K562 (cell line): ENCODE measurements around the gene IRF2BP1. TPM values are rescaled to one million over a fixed set of nuclear protein-coding genes. Genes with fewer than 3 reads are reported as not detected.

Experiments used
- CHD1 ChIP-seq: fragments of 200-600 bp; sonication (generic); IDR thresholded peaks from one replicate; pipeline ENCODE4 v1.6.1; 2012; ENCODE audit warnings: mild to moderate bottlenecking, moderate library complexity, low read length, inconsistent platforms
- ETV6 ChIP-seq, 3 experiments: fragments of 150-350 bp in 1 of 3; sonication (generic) in 1 of 3; formaldehyde crosslinking in 1 of 3; IDR thresholded peaks; 2 replicates each; pipeline versions ENCODE4 v1.6.1 to v1.8.0; 2014 to 2022; ENCODE audit warnings: borderline replicate concordance in 2 of 3, low read depth in 2 of 3, antibody characterized with exemption in 1 of 3, low read length in 1 of 3, mild to moderate bottlenecking in 1 of 3, missing genetic modification reagents in 1 of 3
- HDGF ChIP-seq: fragments of 450-650 bp; IDR thresholded peaks from 2 replicates; pipeline ENCODE4 v1.6.1; 2016
- JUNB ChIP-seq: fragments of 450-650 bp; formaldehyde crosslinking; conservative IDR thresholded peaks from 2 replicates; pipeline ENCODE4 v1.4.0; 2020; ENCODE audit warnings: mild to moderate bottlenecking
- NELFE ChIP-seq: IDR thresholded peaks from 2 replicates; pipeline ENCODE4 v1.6.1; 2011; ENCODE audit warnings: mild to moderate bottlenecking; ENCODE audit not compliant: insufficient read depth, insufficient read length
- RBM15 ChIP-seq: fragments of 200-400 bp; formaldehyde crosslinking; IDR thresholded peaks from 2 replicates; pipeline ENCODE4 v1.6.1; 2018; ENCODE audit warnings: mild to moderate bottlenecking, low read length, moderate library complexity; ENCODE audit not compliant: insufficient read depth
- SMAD1 ChIP-seq: fragments of 150-350 bp; IDR thresholded peaks from 2 replicates; pipeline ENCODE4 v1.6.1; 2014; ENCODE audit warnings: low read length, low read depth; ENCODE audit not compliant: partially characterized antibody
- SREBF1 ChIP-seq: fragments of 150-350 bp; IDR thresholded peaks from 2 replicates; pipeline ENCODE4 v1.6.1; 2014; ENCODE audit warnings: antibody characterized with exemption, low read depth, low read length, borderline replicate concordance
- ZBTB8A ChIP-seq: fragments of 450-650 bp; IDR thresholded peaks from 2 replicates; pipeline ENCODE4 v1.6.1; 2018; ENCODE audit warnings: mild to moderate bottlenecking, moderate library complexity; ENCODE audit not compliant: partially characterized antibody
- ZNF217 ChIP-seq: sonication (generic); formaldehyde crosslinking; IDR thresholded peaks from 2 replicates; pipeline ENCODE4 v1.8.0; 2022; ENCODE audit warnings: mild to moderate bottlenecking, missing genetic modification reagents
- ZNF3 ChIP-seq: fragments of 250-450 bp; sonication (Bioruptor Pico); IDR thresholded peaks from 2 replicates; pipeline ENCODE4 v1.5.0; 2021; ENCODE audit warnings: mild to moderate bottlenecking, moderate library complexity
- polyA plus RNA-seq, 8 experiments: library from polyadenylated mRNA; depleted of rRNA in 4 of 8; stranded (reverse) in 5 of 8; unstranded in 3 of 8; fragments of >200 nt; fragmentation: Nextera tagmentation in 2 of 8; fragmentation: Illumina TruSeq in 1 of 8; extraction: Ambion mirVana in 2 of 8; extraction: Trizol in 1 of 8; gene quantifications; 2 replicates each; pipeline versions ENCODE4 v1.2.1 to v1.2.3, GENCODE V29; 2011 to 2014; ENCODE audit warnings: inconsistent platforms in 1 of 8, missing spikeins in 1 of 8
- total RNA-seq, 7 experiments: library from RNA; depleted of rRNA in 6 of 7; stranded (reverse); fragments of >200 nt in 6 of 7; fragmentation: Illumina TruSeq in 2 of 7; extraction: Trizol in 2 of 7; gene quantifications; 2 replicates each; pipeline versions ENCODE4 v1.2.1 to v1.2.3, GENCODE V29; 2011 to 2021; ENCODE audit warnings: low replicate concordance in 1 of 7
- TF ChIP-seq, protein P1 (sequence below): fragments of 450-650 bp; IDR thresholded peaks from 2 replicates; pipeline ENCODE4 v1.6.1; 2016; ENCODE audit warnings: low read depth
- TF ChIP-seq, protein P2 (sequence below): fragments of 250-450 bp; sonication (Bioruptor Pico); IDR thresholded peaks from 2 replicates; pipeline ENCODE4 v1.5.0; 2021; ENCODE audit warnings: mild to moderate bottlenecking, moderate library complexity
- TF ChIP-seq, protein P3 (sequence below): IDR thresholded peaks from 2 replicates; pipeline ENCODE4 v1.6.1; 2014; ENCODE audit warnings: antibody characterized with exemption

The IRF2BP1 gene
- total and polyA plus RNA-seq, 9 of the 15 experiments (the other 6 are each of a cell fraction or from before 2014, with no cell fraction given): 0.61 to 35.9 (median 3.5) TPM

DNA sequence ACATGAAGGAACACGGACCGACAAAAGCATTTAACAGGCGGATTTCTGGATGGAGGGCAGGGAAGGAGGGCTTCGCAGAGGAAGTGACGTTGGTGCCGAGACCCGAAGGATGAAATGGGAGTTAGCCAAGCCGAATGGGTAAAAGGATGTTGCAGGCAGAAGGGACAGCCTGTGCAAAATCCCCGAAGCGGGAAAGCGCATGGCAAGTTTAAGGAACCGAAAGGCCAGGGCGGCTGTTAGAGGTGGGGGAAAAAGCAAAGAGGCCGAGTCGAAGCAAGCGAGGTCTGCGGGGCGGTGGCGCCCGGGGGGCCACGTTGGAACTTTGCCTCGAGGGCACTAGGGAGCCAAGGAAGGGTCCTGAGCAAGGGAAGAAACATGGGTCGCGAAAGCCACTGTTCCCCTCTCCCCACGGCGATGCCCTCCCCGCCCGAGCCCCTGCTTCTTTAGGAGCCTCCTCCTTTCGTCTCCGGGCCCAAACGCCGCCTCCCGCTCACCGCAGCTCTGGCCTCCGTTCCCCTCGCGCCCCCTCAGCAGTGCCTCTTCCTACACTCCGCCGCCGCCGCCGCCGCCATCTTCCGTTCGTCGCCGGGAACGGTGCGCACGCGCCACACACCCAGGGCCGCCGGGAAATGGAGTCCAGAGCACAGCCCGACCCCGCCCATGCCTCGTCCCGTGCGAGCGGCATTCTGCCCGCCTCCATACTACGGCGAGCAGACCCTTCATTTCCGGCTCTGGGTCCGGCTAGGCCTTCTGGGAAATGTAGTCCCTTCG is 23.2 kb downstream of the IRF2BP1 start, which contains the start of gene SYMPK (continued):
- TF ChIP-seq, protein P1, sequence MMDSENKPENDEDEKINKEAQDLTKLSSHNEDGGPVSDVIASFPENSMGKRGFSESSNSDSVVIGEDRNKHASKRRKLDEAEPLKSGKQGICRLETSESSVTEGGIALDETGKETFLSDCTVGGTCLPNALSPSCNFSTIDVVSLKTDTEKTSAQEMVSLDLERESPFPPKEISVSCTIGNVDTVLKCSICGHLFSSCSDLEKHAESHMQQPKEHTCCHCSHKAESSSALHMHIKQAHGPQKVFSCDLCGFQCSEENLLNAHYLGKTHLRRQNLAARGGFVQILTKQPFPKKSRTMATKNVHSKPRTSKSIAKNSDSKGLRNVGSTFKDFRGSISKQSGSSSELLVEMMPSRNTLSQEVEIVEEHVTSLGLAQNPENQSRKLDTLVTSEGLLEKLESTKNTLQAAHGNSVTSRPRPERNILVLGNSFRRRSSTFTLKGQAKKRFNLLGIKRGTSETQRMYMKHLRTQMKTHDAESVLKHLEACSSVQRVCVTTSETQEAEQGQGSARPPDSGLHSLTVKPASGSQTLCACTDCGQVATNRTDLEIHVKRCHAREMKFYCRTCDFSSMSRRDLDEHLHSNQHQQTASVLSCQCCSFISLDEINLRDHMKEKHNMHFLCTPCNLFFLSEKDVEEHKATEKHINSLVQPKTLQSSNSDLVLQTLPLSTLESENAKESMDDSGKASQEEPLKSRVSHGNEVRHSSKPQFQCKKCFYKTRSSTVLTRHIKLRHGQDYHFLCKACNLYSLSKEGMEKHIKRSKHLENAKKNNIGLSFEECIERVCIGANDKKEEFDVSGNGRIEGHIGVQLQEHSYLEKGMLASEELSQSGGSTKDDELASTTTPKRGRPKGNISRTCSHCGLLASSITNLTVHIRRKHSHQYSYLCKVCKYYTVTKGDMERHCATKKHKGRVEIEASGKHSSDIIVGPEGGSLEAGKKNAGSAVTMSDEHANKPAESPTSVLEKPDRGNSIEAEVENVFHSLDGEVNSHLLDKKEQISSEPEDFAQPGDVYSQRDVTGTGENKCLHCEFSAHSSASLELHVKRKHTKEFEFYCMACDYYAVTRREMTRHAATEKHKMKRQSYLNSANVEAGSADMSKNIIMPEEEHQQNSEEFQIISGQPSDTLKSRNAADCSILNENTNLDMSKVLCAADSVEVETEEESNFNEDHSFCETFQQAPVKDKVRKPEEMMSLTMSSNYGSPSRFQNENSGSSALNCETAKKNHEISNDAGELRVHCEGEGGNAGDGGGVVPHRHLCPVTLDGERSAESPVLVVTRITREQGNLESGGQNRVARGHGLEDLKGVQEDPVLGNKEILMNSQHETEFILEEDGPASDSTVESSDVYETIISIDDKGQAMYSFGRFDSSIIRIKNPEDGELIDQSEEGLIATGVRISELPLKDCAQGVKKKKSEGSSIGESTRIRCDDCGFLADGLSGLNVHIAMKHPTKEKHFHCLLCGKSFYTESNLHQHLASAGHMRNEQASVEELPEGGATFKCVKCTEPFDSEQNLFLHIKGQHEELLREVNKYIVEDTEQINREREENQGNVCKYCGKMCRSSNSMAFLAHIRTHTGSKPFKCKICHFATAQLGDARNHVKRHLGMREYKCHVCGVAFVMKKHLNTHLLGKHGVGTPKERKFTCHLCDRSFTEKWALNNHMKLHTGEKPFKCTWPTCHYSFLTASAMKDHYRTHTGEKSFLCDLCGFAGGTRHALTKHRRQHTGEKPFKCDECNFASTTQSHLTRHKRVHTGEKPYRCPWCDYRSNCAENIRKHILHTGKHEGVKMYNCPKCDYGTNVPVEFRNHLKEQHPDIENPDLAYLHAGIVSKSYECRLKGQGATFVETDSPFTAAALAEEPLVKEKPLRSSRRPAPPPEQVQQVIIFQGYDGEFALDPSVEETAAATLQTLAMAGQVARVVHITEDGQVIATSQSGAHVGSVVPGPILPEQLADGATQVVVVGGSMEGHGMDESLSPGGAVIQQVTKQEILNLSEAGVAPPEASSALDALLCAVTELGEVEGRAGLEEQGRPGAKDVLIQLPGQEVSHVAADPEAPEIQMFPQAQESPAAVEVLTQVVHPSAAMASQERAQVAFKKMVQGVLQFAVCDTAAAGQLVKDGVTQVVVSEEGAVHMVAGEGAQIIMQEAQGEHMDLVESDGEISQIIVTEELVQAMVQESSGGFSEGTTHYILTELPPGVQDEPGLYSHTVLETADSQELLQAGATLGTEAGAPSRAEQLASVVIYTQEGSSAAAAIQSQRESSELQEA: peak; percentile 88
- peak; percentile 69; the same call in 1 of the 2 replicates for TF ChIP-seq SREBF1
- TF ChIP-seq ZBTB8A: no peak
- no peak for TF ChIP-seq ETV6 (IDR thresholded peaks at IDR 0.05; ENCODE audit: borderline replicate concordance in 1 of 2, low read depth in 2 of 2, low read length in 1 of 2)
- no peak for TF ChIP-seq ETV6 (CRISPR knock-in tag; IDR thresholded peaks at IDR 0.05; ENCODE audit: borderline replicate concordance)
- no peak for TF ChIP-seq RBM15
- no peak for TF ChIP-seq ZNF217 (CRISPR knock-in tag)
- 0 out of 2 replicates have a peak, but pooled peaks have one; percentile 66 for TF ChIP-seq HDGF
- TF ChIP-seq ZNF3 (CRISPR knock-in tag): no peak
- TF ChIP-seq, protein P2, sequence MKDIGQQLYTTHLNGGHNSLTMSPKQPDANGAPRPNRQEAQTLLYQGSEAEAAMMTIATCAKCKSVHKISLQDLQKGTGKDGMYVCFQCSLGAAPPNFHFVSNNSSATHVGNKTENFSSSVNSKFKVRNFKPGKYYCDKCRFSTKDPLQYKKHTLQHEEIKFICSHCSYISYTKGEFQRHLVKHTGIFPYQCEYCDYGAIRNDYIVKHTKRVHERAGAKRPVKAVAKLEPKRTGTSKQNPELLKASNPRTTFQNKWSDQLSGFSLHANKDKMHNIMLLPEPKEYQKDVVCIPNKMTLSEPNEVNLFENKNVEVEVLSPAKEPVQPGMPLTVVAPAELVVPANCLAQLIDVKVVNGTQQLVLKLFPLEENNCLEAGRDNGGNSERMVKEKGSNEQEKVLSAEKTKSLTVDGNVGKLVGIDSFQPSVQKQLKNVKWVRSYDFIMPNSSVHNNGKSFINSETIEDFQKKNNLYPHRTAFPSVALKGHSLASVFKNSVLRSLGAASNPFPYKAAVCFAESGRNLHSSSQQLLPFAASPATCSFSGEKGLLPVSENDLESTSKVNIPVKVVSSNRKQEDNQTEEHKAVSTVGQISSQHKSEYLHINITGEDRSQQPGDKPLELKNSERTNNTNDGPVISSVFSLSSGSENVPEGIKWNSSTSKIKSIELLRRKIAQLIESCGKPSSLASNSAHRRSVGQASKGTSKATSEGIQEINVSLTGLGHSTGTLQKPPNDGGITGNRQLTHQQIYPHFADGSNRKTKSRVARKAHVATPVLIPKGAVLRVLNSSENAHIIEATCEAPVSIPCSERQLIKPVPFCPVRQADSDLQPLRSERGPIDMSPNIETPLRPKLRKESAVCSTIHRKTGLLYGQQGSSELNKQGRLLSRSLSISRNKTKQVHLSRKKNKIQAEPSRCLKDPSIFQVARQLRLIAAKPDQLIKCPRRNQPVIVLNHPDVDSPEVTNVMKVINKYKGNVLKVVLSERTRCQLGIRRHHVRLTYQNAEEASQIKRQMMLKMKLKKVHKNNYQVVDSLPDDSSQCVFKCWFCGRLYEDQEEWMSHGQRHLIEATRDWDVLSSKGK (CRISPR knock-in tag): no peak
- TF ChIP-seq, protein P3, sequence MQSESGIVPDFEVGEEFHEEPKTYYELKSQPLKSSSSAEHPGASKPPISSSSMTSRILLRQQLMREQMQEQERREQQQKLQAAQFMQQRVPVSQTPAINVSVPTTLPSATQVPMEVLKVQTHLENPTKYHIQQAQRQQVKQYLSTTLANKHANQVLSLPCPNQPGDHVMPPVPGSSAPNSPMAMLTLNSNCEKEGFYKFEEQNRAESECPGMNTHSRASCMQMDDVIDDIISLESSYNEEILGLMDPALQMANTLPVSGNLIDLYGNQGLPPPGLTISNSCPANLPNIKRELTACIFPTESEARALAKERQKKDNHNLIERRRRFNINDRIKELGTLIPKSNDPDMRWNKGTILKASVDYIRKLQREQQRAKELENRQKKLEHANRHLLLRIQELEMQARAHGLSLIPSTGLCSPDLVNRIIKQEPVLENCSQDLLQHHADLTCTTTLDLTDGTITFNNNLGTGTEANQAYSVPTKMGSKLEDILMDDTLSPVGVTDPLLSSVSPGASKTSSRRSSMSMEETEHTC: 0 out of 2 replicates have a peak, but pooled peaks have one; percentile 40
- TF ChIP-seq JUNB: no peak
- peak; percentile 75 for TF ChIP-seq CHD1
- TF ChIP-seq NELFE: no peak
- no peak for TF ChIP-seq SMAD1
